DLD1 (cell line): ENCODE data around the gene RAI1.
"Not testable (repeated sequence)": the region's sequence is repeated elsewhere in the genome, so short reads cannot be mapped to it uniquely, and the experiment has no call there.

ENCODE experiments used
- in situ Hi-C: cut with HindIII; loops from 2 replicates; pipeline ENCODE4 v1.10.0; 2017; ENCODE audit warnings: low sequenced_read_pairs

Gene RAI1

GRCh38 chr17:17663160-17664063 lies 17.8 kb upstream of the RAI1 start:
- in situ Hi-C loops = no loop called here

GRCh38 chr17:17664064-17664452 lies 17.2 kb upstream of the RAI1 start:
- in situ Hi-C loops = no loop called here

GRCh38 chr17:17665255-17665654 lies 16.0 kb upstream of the RAI1 start:
- in situ Hi-C loops = no loop called here

GRCh38 chr17:17666111-17666714 lies 15.0 kb upstream of the RAI1 start:
- in situ Hi-C loops = no loop called here

- in situ Hi-C loops = no loop called here
Observed at GRCh38 chr17:17667231-17667630, 14.0 kb upstream of the RAI1 start.

- in situ Hi-C loops = no loop called here
Observed at GRCh38 chr17:17667947-17668346, 13.3 kb upstream of the RAI1 start.

GRCh38 chr17:17668358-17668757 lies 12.9 kb upstream of the RAI1 start:
- in situ Hi-C loops = no loop called here

GRCh38 chr17:17668775-17669579 lies 12.3 kb upstream of the RAI1 start:
- in situ Hi-C loops = no loop called here

- in situ Hi-C loops = no loop called here
Observed at GRCh38 chr17:17669580-17670235, 11.6 kb upstream of the RAI1 start.

GRCh38 chr17:17670701-17671305 lies 10.5 kb upstream of the RAI1 start:
- in situ Hi-C loops = no loop called here

GRCh38 chr17:17671369-17672129 lies 9.7 kb upstream of the RAI1 start:
- in situ Hi-C loops = no loop called here

GRCh38 chr17:17672453-17673368 lies 8.5 kb upstream of the RAI1 start:
- in situ Hi-C loops = no loop called here

- in situ Hi-C loops = no loop called here
Observed at GRCh38 chr17:17675416-17675815, 5.8 kb upstream of the RAI1 start.

GRCh38 chr17:17675925-17676534 lies 5.2 kb upstream of the RAI1 start:
- in situ Hi-C loops = no loop called here

GRCh38 chr17:17676752-17677151 lies 4.5 kb upstream of the RAI1 start:
- in situ Hi-C loops = no loop called here

GRCh38 chr17:17677299-17678040 lies 3.8 kb upstream of the RAI1 start:
- in situ Hi-C loops = no loop called here

GRCh38 chr17:17678063-17678699 lies 3.1 kb upstream of the RAI1 start:
- in situ Hi-C loops = not testable (repeated sequence)
